ENCODE measurements around the gene DDX39A. TPM values are rescaled to one million over a fixed set of nuclear protein-coding genes. Genes with fewer than 3 reads are reported as not detected.
"Not testable (repeated sequence)": the region's sequence is repeated elsewhere in the genome, so short reads cannot be mapped to it uniquely, and the experiment has no call there.

DDX39A gene
- polyA plus RNA-seq, 4 donors = 45.0 to 66.6 (median 62.1) TPM

GRCh38 chr19:14395262-14395661, 23.9 kb downstream of the DDX39A start:
- no peak for DNase-seq (ENCODE audit: low read depth in 4 of 4, low spot score in 2 of 4)

GRCh38 chr19:14394167-14394566, 25.0 kb downstream of the DDX39A start:
- no peak for DNase-seq (ENCODE audit: low read depth in 4 of 4, low spot score in 2 of 4)

GRCh38 chr19:14393329-14393728, 25.8 kb downstream of the DDX39A start:
- no peak for DNase-seq (ENCODE audit: low read depth in 4 of 4, low spot score in 2 of 4)

GRCh38 chr19:14391156-14391821, 27.9 kb downstream of the DDX39A start:
- no peak for DNase-seq (ENCODE audit: low read depth in 4 of 4, low spot score in 2 of 4)

GRCh38 chr19:14390548-14390947, 28.6 kb downstream of the DDX39A start:
- DNase-seq (ENCODE audit: low read depth in 4 of 4, low spot score in 2 of 4) = no peak

GRCh38 chr19:14385492-14385891, 33.6 kb downstream of the DDX39A start:
- DNase-seq (ENCODE audit: low read depth in 4 of 4, low spot score in 2 of 4) = no peak

- DNase-seq (ENCODE audit: low read depth in 4 of 4, low spot score in 2 of 4) = no peak
Measured at GRCh38 chr19:14383661-14384555, 35.2 kb downstream of the DDX39A start.

- no peak for DNase-seq (ENCODE audit: low read depth in 4 of 4, low spot score in 2 of 4)
Measured at GRCh38 chr19:14381689-14382474, 37.3 kb downstream of the DDX39A start.

GRCh38 chr19:14379294-14380065, 39.7 kb downstream of the DDX39A start:
- no peak for DNase-seq (ENCODE audit: low read depth in 4 of 4, low spot score in 2 of 4)

- no peak for DNase-seq (ENCODE audit: low read depth in 4 of 4, low spot score in 2 of 4)
Measured at GRCh38 chr19:14378890-14379289, 40.3 kb downstream of the DDX39A start.

- no peak for DNase-seq (ENCODE audit: low read depth in 4 of 4, low spot score in 2 of 4)
Measured at GRCh38 chr19:14377883-14378328, 41.2 kb downstream of the DDX39A start.

GRCh38 chr19:14375582-14376291, 43.4 kb downstream of the DDX39A start:
- no peak for DNase-seq (ENCODE audit: low read depth in 4 of 4, low spot score in 2 of 4)

GRCh38 chr19:14375055-14375581, 44.0 kb downstream of the DDX39A start:
- no peak for DNase-seq (ENCODE audit: low read depth in 4 of 4, low spot score in 2 of 4)

GRCh38 chr19:14374313-14374712, 44.8 kb downstream of the DDX39A start:
- not testable (repeated sequence) for DNase-seq (ENCODE audit: low read depth in 4 of 4, low spot score in 2 of 4)

GRCh38 chr19:14372384-14373077, 46.6 kb downstream of the DDX39A start:
- DNase-seq (ENCODE audit: low read depth in 4 of 4, low spot score in 2 of 4) = not testable (repeated sequence)

GRCh38 chr19:14371301-14371821, 47.8 kb downstream of the DDX39A start:
- no peak for DNase-seq (ENCODE audit: low read depth in 4 of 4, low spot score in 2 of 4)

GRCh38 chr19:14370940-14371280, 48.2 kb downstream of the DDX39A start:
- no peak for DNase-seq (ENCODE audit: low read depth in 4 of 4, low spot score in 2 of 4)

- no peak for DNase-seq (ENCODE audit: low read depth in 4 of 4, low spot score in 2 of 4)
Measured at GRCh38 chr19:14370169-14370939, 48.8 kb downstream of the DDX39A start.
